Gastrocnemius medialis (tissue), 4 donors: ENCODE data around the gene GABBR2.

Source experiments
- CTCF ChIP-seq, 5 experiments: fragments of 450-650 bp in 3 of 5; fragments of 200-600 bp in 2 of 5; sonication (generic) in 2 of 5; IDR thresholded peaks in 4 of 5; conservative IDR thresholded peaks in 1 of 5; 1 replicate in 4 of 5; 2 replicates in 1 of 5; pipeline ENCODE4 v1.5.1; 2016 to 2019; ENCODE audit warnings: antibody characterized with exemption in 5 of 5, mild to moderate bottlenecking in 3 of 5, moderate library complexity in 3 of 5
- POLR2A ChIP-seq, 2 donors: fragments of 450-650 bp; IDR thresholded peaks; one replicate each; pipeline ENCODE4 v1.6.1; 2017; ENCODE audit warnings: antibody characterized with exemption in 2 of 2, mild to moderate bottlenecking in 2 of 2, moderate library complexity in 2 of 2

- no peak for TF ChIP-seq POLR2A (IDR thresholded peaks at IDR 0.05)
- TF ChIP-seq CTCF (IDR thresholded peaks at IDR 0.05 in 4 of 5, conservative IDR thresholded peaks at IDR 0.05 in 1 of 5) = no peak
Measured at GRCh38 chr9:98416294-98417248, 292.2 kb downstream of the GABBR2 start.
